T-helper 2 cell treated with Interferon-gamma antibody and Interleukin-4, amounts not matched to agents 100 ng/mL and 5 ng/mL, for 36 hours (primary cell): ENCODE results near the gene FAM25G. TPM values are rescaled to one million over a fixed set of nuclear protein-coding genes. Genes with fewer than 3 reads are reported as not detected.
"Not testable (repeated sequence)": the region's sequence is repeated elsewhere in the genome, so short reads cannot be mapped to it uniquely, and the experiment has no call there.

ENCODE experiments used
- intact Hi-C: fragments of 100-400 bp; cut with micrococcal nuclease; formaldehyde crosslinking; loops from one replicate; pipeline ENCODE4 v1.15.1; 2023
- total RNA-seq: library from RNA; stranded (reverse); gene quantifications from 2 replicates; pipeline ENCODE4 v1.2.3, GENCODE V29; 2022

FAM25G gene
- total RNA-seq, 1 donor from 2014 or later: not detected

DNA sequence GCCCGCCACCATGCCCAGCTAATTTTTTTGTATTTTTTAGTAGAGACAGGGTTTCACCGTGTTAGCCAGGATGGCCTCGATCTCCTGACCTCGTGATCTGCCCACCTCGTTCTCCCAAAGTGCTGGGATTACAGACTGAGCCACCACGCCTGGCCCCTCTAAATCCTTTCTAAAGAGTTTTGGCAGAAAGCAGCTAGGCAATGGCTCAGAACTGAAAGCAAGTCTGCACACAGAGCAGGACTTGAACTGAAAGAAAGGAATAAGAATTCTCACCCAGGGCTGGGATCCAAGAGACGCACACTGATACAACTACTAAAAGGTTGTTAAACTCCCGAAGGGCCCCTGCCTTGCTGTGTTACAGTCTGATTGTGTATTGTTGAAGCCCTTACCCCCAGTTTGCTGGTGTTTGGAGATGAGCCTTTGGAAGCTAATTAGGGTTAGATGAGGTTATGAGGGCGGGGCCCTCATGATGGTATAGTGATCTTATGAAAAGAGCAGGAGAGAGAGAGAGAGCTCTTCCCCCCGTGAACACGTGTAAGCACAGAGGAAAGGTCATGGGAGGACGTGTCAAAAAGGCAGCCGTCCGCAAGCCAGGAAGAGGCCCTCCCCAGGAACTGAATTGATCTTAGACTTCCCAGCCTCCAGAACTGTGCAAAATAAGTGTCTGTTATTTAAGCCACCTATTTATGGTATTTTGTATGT, 26.1 kb downstream of the FAM25G start:
- intact Hi-C loops: not testable (repeated sequence)

DNA sequence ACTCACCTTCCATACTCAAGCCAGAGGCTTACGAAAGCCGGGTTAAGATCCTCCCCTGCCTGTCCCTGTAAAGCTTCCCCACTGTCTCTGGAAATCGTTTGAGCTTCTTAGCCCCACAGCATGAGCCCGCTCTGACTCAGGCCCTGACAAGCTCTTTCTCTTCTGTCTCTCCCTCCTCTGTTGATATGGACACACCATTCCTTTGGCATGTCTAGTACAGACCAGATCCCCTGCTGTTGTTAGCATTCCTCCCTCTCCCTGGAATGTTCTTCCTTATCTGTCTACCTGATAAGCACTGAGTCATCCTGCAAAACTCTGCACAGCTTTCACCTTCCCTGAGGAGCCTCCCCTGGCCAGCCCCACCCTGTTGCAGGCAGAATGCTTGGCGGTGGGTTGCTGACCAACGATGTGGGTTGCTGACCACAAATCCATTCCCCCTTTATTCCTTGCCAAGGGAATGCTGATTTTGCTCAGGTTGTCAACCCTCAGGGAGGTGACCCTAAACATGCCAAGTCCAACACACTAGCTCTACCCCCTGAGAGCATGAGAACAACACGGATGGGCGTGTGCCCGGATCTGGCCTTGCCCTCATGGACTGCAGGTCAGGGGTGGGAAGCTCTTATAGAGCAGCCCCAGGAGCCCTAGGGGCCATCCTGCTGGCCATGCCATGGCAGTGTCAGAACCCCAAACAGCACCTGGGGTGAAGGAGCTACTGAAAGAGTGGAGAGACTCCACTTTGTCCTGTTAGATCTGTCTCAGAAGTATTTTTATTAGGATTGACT, 28.7 kb downstream of the FAM25G start:
- intact Hi-C loops: not testable (repeated sequence)

DNA sequence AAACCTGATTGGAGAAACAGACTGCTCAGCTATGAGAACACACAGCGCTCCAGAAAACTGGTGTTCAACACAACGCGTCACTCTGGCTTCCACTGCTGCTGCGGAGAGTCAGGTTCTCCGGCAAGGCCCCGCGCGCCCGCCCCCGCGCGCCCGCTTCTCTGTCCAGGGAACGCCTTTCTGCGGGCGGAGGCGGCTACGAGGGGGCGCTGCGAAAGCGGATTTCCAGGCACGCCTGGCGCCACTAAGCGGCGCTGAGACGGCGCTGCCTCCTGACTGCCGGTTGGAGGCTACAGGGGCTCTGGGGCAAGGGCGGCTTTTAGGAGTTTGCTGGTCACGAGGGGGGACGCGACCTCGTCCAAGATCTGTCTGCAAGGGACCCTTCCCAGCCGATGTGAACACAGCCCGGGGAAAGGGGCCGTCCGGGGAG, 30.2 kb downstream of the FAM25G start:
- intact Hi-C loops: not testable (repeated sequence)

DNA sequence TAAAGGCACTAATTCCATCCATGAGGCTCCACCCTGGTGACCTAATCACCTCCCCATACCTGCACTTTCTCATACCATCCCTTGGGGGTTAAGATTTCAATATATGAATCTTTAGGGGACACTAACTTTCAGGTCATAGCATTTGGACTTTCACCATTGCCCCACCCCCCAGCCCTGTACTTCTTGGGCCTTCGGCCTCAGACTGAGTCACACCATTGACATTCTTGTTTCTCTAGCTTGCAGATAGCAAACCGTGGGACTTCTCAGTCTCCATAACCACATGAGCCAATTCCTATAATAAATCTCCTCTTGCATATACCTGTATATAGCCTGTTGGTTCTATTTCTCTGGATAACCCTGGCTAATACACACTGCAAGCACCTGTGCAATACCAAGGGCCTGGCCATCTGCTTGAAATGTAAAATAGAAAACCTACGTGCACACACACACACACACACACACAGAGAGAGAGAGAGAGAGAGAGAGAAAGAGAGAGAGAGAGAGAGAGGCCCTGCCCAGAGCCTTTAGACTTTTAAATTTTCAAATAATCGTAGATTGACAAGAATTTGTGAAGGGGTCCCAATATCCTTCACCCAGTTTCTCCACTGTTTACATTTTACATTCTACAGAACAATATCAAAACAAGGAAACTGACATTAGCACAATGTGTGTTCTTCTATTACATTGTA, 32.9 kb downstream of the FAM25G start:
- intact Hi-C loops: no loop called here

DNA sequence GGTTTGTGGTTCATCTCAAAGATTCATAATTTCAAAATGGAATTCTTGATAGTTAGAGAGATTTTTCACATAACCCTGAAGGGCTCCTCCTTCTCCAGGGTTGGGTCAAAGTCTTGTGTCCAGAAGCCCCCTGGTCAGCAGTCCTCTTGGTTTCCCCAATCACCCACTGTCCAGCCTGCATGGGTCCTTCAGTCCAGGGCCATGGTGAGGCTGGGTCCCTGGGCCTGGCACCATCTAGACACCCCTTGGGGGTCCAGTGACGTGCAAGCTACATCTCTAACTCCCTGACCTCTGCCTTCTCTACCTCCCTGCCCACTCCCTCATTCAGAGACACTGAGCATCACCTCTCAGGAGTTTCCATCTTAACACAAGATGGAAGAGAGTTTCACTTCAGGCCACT, 33.7 kb downstream of the FAM25G start:
- intact Hi-C loops: no loop called here

DNA sequence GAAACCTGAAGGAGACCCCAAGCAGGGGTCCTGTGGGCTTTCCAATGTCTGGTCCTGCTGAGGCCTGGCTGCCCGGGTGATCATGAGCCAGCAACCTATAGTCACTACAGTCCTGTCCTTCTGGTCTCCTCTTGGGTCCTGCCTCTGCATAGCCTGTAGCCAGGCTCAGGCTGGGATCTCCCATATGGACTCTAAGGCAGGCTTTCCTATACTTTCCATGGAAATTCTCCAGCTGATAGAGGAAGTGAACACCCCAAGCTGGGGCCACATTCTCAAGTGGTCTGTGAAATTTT, 34.0 kb downstream of the FAM25G start:
- intact Hi-C loops: no loop called here

DNA sequence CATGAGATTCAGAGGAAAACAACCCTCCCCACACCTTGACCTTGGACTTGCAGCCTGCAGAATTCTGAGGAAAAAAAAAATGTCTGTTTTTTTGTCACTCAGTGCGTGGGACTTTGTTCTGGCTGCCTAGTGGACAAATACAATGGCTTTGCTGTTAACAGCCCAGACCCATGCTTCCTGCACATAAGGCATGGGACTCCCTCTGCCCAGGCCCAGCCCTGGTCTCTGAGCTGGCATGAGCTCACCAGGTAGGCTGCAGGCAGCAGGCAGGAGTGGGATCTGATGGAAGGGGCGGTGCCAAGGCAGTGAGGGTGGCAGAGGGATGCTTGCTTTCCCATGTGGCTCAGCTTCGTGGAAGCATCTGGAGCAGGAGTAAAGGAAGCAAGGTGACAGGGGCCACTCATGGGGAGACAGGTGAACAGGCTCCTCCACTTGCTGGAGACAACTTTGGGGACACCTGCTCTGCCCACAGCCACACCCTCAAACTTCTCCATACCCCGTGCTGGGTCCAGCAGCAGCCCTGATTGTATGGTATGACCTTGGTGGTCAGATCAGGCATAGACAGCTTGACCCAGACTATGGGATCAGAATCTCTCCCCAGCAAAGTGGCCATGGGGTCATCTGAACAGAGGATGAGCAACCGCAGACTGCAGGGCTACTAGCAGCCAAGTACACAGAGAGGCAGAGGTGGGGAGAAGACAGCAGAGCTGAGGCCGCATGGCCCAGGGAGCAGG, 34.5 kb downstream of the FAM25G start:
- intact Hi-C loops: no loop called here

DNA sequence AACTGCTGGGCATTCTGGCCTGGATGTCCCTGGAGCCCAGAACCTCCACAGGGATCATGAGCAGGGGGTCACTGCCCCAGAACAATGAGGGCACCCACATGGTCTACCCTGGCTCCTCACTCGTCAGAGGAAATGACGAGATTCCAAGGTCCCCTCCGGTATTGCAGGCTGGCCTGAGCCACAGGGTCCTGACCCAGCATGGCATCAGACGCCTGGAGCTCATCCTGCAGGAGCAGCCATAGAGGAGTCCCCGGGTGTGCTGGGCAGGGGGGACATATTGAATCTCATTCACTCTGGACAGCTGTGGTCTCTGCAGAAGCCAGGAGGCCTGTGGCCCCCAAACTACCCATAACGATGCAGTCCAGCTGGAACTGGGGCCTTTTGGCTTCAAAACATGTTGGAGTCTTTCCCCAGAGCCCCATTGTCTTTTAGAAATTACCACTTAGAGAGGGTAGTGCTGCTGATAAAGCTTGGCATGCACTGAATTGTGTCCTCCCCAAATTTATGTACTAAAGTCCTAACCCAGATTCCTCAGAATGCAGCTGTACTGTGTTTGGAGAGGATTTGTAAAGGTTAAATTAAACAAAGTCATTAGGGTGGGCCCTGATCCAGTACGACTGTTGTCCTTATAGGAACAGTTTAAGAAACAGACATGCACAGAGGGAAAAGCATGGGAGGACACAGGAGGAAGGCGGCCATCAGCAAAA, 35.3 kb downstream of the FAM25G start:
- intact Hi-C loops: no loop called here

DNA sequence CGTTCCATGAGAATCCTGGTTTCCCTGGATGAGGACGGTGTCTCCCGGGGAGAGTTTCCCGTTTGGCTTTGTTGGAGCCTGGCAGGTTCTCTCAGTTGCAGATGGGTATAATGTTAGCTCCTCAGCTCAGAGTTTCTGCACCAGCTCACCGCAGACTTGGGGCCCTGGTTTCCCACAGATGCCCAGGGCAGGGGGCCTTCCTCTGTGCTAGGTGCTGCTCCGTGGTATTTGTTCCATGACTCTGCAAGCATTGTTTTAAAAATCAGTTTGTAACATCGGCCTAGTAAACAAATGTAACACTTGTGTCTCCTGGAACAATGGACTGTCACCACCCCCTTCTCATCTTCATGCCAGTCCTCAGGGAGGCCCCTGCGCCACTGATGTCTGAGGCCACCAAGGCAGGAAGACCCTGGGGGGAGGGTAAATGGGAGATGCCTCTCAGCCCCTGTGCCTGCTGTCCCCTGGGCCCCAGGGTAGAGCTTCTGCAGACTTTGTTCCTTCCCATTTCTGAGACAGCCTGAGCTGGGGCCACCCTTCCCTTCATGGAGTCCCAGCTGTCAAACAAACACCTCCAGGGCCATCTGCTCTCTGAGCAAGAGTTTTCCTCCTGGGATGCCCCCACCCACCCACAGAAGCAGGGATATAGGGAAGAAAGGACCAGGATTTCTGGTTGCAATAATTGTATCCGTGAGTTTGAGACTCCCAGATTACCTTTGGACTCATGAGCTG, 36.0 kb downstream of the FAM25G start:
- intact Hi-C loops: not testable (repeated sequence)

DNA sequence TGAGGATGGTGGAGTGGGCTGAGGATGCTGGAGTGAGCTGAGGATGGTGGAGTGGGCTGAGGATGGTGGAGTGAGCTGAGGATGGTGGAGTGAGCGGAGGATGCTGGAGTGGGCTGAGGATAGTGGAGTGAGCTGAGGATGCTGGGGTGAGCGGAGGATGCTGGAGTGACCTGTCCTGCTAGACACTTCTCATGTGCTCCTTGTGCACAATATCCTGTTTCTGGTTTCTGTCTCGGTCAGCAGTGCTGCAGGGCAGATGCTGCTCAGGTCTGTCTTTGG, 36.8 kb downstream of the FAM25G start:
- intact Hi-C loops: no loop called here

DNA sequence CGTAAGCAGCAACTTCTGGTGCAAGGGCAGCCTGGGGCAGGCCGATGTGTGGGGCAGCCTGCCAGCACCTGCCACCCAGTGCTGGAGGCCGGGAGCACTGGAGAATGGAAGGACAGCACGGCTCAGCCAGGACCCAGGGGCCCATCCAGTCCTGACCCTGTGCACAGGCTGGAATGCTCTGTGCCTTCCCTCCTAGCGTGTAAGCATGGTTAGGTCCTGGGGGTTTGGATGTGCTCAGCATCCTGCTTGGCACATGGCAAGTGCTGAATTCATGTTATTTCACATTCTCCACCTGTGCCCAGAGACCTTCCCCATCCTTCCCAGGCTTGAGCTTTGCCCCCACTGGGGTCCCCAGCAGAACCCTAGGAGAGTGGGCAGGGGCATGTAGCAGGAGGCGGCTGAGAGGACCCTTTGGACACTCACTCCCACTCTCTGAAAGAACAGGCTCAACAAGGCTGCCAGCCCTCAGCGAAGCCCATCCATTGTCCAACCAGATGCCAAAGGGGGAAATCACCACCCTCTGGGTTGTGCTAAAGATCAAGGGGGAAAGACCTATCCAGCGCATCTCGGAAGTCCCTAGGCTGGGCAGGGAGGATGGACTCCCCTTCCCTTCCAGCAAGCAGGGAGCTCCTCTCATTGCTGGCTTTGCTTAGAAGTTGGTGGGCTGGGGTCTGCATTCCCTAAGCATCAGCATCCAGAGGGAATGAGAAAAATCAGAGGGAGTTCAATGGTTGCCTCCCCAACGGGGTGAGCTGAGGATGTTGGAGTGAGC, 37.3 kb downstream of the FAM25G start:
- intact Hi-C loops: no loop called here

DNA sequence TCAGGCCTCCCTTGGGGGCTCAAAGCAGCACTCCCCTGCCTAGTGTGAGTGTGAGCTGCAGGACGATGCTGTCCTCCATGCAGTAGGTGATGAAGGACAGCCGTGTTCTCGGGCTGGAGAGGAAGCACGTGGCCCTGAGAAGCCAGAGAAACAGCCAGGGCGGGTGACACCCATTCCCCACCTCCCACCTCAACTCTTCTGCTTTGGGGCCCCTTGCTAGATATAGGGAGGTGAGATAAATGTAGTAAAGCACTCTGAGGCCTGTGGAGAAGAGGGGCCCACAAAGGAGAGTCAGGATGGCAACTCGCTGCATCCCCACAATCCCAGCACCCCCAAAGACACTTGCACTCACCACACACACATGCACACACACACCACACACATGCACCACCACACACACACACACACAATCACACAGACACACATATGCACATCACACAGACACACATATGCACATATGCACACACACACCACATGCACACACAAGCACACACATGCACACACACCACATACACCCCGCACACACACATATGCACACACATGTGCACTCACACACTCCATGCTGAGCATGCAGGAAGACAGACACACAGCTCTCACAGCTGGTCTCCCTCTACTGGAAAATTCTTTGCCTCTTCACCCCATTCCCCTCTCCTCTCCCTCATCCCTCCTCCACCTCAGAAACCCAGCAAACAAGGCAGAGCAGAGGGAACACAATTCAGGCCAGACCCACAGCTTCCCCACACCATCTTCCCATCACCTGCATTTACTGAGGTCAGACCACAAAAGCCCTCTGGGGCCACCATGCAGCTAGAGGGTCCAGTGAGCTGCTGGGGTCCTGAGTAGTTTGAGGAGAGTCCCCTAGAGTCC, 38.1 kb downstream of the FAM25G start:
- intact Hi-C loops: no loop called here

DNA sequence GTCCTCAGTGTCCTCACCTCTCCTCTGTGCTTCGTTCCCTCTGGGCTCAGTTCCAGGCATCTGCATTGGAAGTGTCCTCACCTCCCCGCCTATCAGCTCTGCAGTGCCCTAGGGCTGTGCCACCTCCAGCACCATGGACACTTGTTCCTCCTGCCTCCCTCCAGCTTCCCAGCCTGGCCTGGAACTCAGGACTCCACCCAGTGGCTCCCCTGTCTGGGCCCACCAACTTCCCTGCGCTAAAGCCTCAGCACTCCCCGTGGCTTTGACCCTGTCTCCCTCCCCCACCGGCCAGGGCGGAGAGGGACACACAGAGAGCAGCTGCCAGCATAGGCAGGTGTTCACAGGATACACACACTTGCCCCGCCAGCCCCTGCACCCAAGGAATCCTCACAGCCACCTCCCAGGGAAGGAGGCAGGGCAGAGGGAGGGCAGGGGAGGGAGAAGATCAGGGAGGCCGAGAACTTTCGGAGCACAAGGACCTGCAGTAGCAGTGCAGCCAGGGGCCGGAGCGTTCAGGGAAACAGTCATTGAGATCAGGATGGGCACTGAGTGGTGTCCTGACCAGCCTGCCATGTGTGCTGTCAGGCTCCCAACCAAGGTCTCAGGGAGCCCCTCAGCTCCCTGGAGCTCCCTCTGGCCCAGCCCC, 38.9 kb downstream of the FAM25G start:
- intact Hi-C loops: no loop called here

DNA sequence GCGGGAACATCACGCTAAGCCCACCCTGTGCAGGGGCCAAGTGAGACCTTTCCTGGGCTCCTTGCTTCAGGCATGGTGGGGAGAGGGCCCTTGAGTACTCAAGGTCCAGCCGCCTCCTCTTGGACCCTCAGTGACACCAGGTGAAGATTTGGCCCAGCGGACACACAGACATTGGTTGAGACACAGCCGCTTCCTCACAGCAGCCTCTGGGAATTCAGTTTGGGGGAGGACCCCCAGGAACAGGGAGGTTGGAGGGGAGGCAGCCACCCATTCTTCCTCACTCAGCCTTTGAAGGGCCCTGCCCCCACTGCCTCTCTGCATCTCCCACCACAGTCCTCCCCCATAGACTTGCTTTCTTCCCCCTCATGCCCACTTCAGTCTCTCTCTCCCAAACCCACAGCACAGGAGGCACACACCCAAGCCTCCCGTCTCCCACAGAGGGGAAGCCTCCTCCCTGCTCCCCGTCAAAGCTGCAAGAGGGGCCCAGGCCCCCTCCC, 39.5 kb downstream of the FAM25G start:
- intact Hi-C loops: no loop called here

DNA sequence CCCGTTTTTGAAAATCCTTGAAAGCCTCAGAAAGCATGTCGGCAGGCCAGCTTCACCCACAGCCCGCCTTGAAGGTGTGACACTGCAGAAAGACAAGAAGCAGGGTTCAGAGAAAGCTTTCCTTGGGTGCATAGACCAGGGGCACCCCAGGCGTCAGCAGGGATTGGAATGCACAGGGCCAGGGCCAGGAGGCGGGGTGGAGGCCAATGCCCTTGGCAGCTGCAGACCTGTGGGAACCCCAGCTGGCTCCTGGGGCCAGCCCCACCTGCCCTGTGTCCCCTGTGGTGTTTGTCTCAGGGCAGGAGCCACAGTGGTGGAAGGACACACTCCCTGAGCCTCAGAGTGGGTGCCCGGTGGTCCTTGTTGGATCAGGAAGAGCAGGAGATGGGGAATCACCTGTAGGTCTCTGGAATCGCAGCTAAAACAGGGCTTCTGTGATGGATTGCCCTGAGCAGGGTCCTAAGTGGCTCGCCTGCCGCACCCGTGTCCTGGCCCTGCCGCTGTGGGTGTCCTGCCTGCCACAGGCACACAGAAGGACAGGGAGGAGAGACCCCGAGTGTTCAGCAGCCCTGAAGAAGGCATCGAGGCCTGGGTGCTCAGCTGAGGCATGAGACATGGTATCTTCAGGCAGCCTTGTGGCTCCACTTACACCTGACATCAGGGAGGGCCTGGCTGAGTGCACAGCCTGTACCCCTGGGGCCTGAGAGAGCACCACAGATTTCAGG, 40.1 kb downstream of the FAM25G start:
- intact Hi-C loops: no loop called here

DNA sequence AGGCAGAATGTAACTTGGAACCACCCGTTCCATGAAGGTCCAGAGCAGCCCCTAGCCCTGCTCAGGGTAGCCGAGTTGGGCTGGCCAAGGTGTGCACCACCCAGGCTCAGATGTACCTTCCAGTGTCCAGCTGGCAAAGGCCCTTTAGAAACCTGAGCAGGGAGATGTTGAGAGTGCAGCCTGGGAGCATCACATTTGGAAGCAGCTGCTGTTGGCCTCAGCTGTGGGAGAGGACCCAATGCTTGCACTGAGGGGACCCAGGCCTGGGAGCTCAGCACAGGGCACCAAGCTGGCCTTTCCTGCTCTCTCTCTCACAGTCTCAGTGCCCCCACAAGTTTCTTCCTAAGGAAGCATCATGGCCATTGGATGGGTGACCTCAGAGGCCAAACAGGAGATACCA, 41.1 kb downstream of the FAM25G start:
- intact Hi-C loops: no loop called here

DNA sequence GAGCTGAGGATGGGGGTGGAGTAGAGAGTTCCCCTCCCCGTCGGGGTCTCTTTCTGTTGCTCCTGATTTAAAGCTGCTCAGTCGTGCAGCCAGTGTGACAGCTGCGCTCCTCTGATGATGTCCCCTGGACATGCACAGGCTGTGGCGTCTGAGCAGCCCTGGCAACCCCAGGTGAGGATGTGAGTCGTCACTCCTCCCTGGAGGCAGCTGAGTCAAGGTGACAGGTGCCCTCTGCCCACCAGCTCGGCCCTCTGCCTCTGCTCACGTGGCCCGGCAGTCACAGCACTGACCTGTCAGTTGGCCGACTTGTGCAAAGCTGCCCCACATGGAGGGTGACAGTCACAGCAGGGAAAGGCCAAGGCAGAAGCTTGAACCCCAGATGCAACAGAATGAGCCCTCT, 41.5 kb downstream of the FAM25G start:
- intact Hi-C loops: no loop called here
